ENCODE measurements around the gene CEACAM19. TPM values are rescaled to one million over a fixed set of nuclear protein-coding genes. Genes with fewer than 3 reads are reported as not detected.
"Not testable (repeated sequence)": the region's sequence is repeated elsewhere in the genome, so short reads cannot be mapped to it uniquely, and the experiment has no call there.

CEACAM19 gene
- total RNA-seq, 2 experiments from 2014 or later = 0.63 TPM; not detected in 1

DNA sequence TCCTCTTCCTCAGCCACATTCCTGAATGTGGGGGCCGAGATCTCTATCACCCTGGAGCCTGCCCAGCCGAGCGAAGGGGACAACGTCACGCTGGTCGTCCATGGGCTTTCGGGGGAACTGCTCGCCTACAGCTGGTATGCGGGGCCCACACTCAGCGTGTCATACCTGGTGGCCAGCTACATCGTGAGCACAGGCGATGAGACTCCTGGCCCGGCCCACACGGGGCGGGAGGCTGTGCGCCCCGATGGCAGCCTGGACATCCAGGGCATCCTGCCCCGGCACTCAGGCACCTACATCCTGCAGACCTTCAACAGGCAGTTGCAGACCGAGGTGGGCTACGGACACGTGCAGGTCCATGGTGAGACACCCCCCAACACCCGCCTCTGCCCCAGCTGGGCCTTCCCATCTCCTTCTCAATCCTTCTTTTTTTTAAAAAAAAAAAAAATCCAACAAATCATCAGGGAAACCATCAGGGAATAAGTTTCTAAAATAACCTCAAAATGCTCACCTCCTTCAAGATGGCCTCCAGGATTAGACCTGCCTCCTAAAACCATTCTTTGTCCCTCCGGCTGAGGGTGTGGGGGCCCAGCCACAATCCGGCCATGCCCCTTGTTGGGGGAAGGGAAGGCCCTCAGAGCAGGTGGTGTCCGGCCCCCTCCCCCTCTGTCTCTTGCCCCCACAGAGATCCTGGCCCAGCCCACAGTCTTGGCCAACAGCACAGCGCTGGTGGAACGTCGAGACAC, 32.2 kb downstream of the CEACAM19 start:
- H3K9me3 Mint-ChIP-seq (ENCODE audit: low read depth) = no peaks in the 10 kb centered on the region
- H3K4me3 Mint-ChIP-seq = no peak overlapping the region
- no peak overlapping the region for H3K27ac Mint-ChIP-seq
- CTCF ChIA-PET = interaction anchor here (1.3 to 2.2 kb wide), 3 partner anchors 9 to 67 kb away, joined by 3 to 7 read pairs (median 5); no protein-coding TSS in a partner anchor
- peaks cover 19% of the 10 kb centered on the region for H3K27me3 Mint-ChIP-seq
- no peaks in the 10 kb centered on the region for H3K4me1 Mint-ChIP-seq
- no peaks in the 10 kb centered on the region for H3K36me3 Mint-ChIP-seq
- DNase-seq (no peak), ATAC-seq (no peak)

DNA sequence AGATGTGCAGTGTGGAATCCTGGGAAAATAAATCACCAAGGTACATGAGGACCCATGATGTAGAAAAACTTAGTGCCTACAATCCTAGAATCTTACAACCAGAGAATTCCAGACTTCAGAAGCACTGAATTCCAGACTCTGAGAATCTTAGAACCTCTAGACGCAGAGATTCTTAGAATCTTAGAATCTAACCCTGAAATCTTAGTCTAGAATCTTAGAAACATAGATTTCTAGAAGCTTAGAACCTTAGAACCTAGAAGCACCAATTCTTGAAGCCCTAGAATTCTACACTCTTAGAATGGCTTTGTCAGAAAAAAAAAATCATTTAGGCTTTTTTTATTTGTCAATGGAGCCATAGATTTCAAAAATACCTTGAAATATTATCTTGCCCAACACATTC, 33.7 kb downstream of the CEACAM19 start:
- DNase-seq (no peak), ATAC-seq (no peak)
- no peaks in the 10 kb centered on the region for H3K36me3 Mint-ChIP-seq
- CTCF ChIA-PET = interaction anchor here (1.1 kb wide), 1 partner anchor 15 kb away, joined by 3 read pairs; no protein-coding TSS in a partner anchor
- no peak overlapping the region for H3K4me3 Mint-ChIP-seq
- peaks cover 1% of the 10 kb centered on the region for H3K4me1 Mint-ChIP-seq
- H3K9me3 Mint-ChIP-seq (ENCODE audit: low read depth) = no peaks in the 10 kb centered on the region
- H3K27me3 Mint-ChIP-seq = peaks cover 14% of the 10 kb centered on the region
- no peak overlapping the region for H3K27ac Mint-ChIP-seq

DNA sequence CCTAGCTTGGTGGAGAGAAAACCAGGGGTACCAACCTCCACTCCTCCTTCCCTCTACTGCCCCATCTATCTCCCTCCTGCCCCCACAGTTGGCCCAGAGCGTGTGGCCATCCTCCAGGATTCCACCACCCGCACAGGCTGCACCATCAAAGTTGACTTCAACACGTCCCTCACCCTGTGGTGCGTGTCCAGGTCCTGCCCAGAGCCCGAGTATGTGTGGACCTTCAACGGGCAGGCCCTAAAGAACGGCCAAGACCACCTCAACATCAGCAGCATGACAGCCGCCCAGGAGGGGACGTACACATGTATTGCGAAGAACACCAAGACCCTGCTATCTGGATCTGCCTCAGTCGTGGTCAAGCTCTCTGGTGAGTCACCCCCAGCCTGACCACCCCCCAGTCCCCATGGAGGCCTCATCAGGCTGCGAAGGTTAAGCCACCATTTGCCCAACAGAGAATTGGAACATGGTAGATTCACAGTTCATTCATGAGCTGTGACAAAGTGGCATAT, 34.3 kb downstream of the CEACAM19 start:
- H3K27ac Mint-ChIP-seq = no peak overlapping the region
- peaks cover 6% of the 10 kb centered on the region for H3K4me1 Mint-ChIP-seq
- ATAC-seq (no peak), DNase-seq (no peak)
- no peaks in the 10 kb centered on the region for H3K36me3 Mint-ChIP-seq
- CTCF ChIA-PET = interaction anchor here (1.1 kb wide), 1 partner anchor 15 kb away, joined by 3 read pairs; no protein-coding TSS in a partner anchor
- H3K27me3 Mint-ChIP-seq = peaks cover 14% of the 10 kb centered on the region
- H3K4me3 Mint-ChIP-seq = no peak overlapping the region
- H3K9me3 Mint-ChIP-seq (ENCODE audit: low read depth) = no peaks in the 10 kb centered on the region

DNA sequence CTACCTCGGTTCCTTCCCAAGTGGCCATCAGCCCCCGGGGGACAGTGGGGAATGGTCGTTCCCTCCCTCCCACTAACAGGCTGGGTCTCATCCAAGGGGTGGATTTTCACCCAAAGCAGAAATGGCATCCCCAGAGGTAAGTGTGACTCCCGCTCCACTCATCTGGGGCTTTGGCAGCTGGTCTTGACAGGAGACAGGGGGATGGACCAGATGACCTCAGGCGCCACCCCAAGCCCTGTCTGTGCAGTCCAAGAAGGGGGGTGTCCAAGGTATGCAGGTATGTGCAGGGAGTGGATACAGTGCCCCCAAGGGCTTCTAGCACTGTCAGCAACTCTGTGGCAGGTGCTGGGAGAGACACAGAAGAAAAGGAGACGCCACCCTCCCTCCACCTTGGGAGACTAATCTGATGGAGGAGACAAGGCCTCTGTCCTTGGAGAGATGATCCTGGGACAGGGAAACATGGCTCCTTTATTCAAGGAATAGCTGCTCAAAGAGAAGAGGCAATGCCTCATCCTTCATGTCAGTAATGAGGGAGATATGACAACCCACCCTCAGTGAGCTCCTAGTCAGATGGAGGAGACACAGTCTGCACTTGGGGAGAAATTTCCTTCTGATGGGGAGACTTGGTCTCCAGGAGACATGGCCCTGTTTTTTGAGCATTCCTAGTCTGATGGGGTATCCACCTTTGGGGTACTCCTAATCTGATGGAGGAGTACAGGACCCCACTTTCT, 35.4 kb downstream of the CEACAM19 start:
- no peak overlapping the region for H3K4me3 Mint-ChIP-seq
- no peaks in the 10 kb centered on the region for H3K9me3 Mint-ChIP-seq (ENCODE audit: low read depth)
- peaks cover 14% of the 10 kb centered on the region for H3K27me3 Mint-ChIP-seq
- peaks cover 8% of the 10 kb centered on the region for H3K4me1 Mint-ChIP-seq
- H3K27ac Mint-ChIP-seq = no peak overlapping the region
- DNase-seq (no peak), ATAC-seq (no peak)
- H3K36me3 Mint-ChIP-seq = no peaks in the 10 kb centered on the region
- CTCF ChIA-PET = interaction anchor here (0.6 to 1.3 kb wide), 2 partner anchors 17 to 69 kb away, joined by 3 read pairs; no protein-coding TSS in a partner anchor

DNA sequence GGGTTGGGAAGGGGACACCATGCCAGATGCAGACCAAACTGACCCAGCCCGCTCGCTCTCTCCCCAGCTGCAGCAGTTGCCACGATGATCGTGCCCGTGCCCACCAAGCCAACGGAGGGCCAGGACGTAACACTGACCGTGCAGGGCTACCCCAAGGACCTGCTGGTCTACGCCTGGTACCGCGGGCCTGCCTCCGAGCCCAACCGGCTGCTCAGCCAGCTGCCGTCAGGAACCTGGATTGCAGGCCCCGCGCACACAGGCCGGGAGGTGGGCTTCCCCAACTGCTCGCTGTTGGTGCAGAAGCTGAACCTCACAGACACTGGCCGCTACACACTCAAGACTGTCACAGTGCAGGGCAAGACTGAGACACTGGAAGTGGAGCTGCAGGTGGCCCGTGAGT, 36.5 kb downstream of the CEACAM19 start:
- CTCF ChIA-PET = interaction anchor here (1.3 kb wide), 1 partner anchor 16 kb away, joined by 3 read pairs; no protein-coding TSS in a partner anchor
- peaks cover 8% of the 10 kb centered on the region for H3K4me1 Mint-ChIP-seq
- ATAC-seq (no peak), DNase-seq (no peak)
- no peak overlapping the region for H3K27ac Mint-ChIP-seq
- no peak overlapping the region for H3K4me3 Mint-ChIP-seq
- no peaks in the 10 kb centered on the region for H3K36me3 Mint-ChIP-seq
- no peaks in the 10 kb centered on the region for H3K9me3 Mint-ChIP-seq (ENCODE audit: low read depth)
- peaks cover 14% of the 10 kb centered on the region for H3K27me3 Mint-ChIP-seq

DNA sequence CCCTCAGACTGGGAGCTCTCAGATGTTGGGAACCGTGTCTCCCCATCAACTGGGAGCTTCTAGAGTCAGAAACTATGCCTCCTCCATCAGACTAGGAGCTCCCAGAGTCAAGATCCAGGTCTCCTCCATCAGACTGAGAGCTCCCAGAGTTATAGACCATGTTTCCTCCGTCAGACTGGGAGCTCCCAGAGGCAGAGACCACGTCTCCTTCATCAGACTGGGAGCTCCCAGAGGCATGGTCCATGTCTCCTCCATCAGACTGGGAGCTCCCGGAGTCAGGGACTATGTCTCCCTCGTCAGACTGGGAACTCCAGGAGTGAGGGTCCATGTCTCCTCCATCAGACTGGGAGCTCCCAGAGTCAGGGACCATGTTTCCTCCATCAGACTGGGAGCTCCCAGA, 37.7 kb downstream of the CEACAM19 start:
- no peak for DNase-seq
- CTCF ChIA-PET = interaction anchor here (1.2 to 1.6 kb wide), 3 partner anchors 14 to 19 kb away, joined by 3 to 6 read pairs (median 3); no protein-coding TSS in a partner anchor
- Mint-ChIP-seq H3K36me3 (no peaks in the 10 kb centered on the region), H3K4me3 (no peak overlapping the region), H3K27me3 (peaks cover 19% of the 10 kb centered on the region), H3K4me1 (peaks cover 8% of the 10 kb centered on the region), H3K27ac (no peak overlapping the region), H3K9me3 (ENCODE audit: low read depth) (no peaks in the 10 kb centered on the region)
- no peak for ATAC-seq

DNA sequence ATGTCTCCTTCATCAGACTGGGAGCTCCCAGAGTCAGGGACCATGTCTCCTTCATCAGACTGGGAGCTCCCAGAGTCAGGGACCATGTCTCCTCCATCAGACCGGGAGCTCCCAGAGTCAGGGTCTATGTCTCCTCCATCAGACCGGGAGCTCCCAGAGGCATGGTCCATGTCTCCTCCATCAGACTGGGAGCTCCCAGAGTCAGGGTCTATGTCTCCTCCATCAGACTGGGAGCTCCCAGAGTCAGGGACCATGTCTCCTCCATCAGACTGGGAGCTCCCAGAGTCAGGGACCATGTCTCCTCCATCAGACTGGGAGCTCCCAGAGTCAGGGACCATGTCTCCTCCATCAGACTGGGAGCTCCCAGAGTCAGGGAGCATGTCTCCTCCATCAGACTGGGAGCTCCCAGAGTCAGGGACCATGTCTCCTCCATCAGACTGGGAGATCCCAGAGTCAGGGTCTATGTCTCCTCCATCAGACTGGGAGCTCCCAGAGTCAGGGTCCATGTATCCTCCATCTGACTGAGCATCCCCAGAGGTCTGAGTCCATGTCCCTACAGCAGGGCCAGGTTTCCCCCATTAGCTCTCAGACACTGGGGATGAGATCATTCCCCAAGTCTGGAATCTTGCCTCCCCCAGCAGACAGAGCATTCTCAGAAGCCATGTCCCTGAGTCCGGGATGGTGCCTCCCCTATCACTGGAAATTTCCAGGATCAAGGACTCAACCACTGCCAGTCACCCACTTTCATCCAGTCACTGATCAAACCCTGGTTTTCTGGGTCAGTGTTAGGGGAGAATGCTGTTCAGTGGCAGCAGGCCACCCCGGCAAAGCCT, 38.4 kb downstream of the CEACAM19 start:
- not testable (repeated sequence) for H3K4me1 Mint-ChIP-seq; H3K36me3 Mint-ChIP-seq; H3K9me3 Mint-ChIP-seq (ENCODE audit: low read depth); DNase-seq; H3K4me3 Mint-ChIP-seq; ATAC-seq; H3K27ac Mint-ChIP-seq
- CTCF ChIA-PET = interaction anchor here (1.2 to 1.6 kb wide), 4 partner anchors 13 to 22 kb away, joined by 3 to 6 read pairs (median 3); no protein-coding TSS in a partner anchor
- H3K27me3 Mint-ChIP-seq = peaks cover 20% of the 10 kb centered on the region

DNA sequence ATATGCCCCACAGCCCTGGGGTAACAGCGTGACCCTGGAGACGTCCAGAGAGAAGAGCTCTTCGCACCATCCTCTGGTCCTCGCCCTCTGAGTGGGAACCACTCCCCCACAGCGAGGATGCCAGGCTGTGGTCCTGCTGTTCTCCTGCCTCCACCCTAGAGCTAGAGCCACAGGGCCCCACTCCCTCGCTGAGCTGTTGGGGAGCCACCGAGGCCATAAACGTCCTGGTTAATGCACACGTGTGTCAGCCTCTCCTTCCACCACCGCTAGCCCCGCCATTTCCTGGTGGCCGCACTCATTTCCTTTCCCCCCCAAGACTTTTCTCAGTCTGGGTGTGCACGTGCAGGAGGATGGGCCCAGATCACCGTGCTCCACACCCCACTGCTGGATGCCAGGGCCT, 39.2 kb downstream of the CEACAM19 start:
- Mint-ChIP-seq H3K36me3 (peaks cover 3% of the 10 kb centered on the region), H3K4me3 (no peak overlapping the region), H3K27ac (no peak overlapping the region), H3K9me3 (ENCODE audit: low read depth) (peaks cover 8% of the 10 kb centered on the region), H3K27me3 (peaks cover 19% of the 10 kb centered on the region), H3K4me1 (peaks cover 8% of the 10 kb centered on the region)
- DNase-seq (no peak), ATAC-seq (no peak)
- CTCF ChIA-PET = interaction anchor here (1.2 kb wide), 1 partner anchor 23 kb away, joined by 3 read pairs; no protein-coding TSS in a partner anchor

DNA sequence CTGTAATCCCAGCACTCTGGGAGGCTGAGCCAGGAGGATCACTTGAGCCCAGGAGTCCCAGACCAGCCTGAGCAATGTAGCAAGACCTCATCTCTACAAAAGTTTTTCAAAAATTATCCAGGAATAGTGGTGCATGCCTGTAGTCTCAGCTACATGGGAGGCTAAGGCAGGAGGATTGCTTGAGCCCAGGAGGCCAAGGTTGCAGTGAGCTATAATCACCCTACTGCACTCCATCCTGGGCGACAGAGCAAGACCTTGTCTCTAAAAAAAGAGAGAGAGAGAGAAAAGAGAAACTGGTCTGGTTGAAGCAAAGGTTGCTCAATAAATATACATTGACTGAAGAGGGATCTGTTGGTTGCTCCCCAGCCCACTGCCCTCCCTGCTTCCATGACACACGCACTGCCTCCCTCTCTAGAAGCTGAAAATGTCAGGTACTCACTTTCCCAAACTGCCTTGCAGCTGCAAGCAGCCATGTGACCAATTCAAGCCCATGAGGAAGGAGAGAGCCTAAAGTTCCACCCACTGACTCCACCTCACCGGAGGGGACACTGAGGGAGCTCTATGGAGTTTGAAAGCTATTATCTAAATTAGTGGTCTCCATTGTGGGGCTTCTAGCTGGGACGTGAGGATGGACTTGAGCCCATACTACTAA, 41.7 kb downstream of the CEACAM19 start:
- DNase-seq (no peak), ATAC-seq (no peak)
- CTCF ChIA-PET = interaction anchor here (0.7 to 4.6 kb wide), 4 partner anchors 10 to 103 kb away, joined by 3 to 34 read pairs (median 6); no protein-coding TSS in a partner anchor
- no peak overlapping the region for H3K4me3 Mint-ChIP-seq
- no peak overlapping the region for H3K27ac Mint-ChIP-seq
- peaks cover 11% of the 10 kb centered on the region for H3K9me3 Mint-ChIP-seq (ENCODE audit: low read depth)
- peaks cover 9% of the 10 kb centered on the region for H3K36me3 Mint-ChIP-seq
- H3K4me1 Mint-ChIP-seq = peaks cover 8% of the 10 kb centered on the region
- peaks cover 16% of the 10 kb centered on the region for H3K27me3 Mint-ChIP-seq

DNA sequence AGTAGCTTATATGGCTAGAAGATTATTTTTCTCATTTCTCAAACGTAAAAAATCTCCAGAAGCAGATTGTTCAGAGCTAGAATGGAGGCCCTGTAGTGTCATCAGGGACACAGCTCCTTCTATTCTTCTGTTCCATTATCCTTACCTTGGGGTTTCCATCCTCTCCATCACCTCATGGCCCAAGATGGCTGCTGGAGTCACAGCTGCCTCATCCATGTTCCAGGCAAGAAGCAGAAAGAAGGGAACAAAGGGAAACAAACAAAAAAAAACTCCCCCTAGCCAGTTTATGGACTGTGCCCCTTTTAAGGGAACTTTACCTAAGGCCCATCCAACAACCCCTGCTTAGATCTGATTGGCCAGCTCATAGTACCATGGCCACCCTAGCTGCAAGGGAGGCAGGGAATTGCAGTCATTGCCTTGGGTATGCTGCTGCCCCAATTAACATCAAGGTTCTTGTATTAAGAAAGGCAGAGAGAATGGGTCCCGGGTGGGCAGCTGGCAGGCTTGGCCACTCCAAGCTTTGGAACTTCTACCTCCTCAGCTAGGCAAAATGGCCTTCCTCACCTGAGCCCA, 43.4 kb downstream of the CEACAM19 start:
- Mint-ChIP-seq H3K36me3 (peaks cover 9% of the 10 kb centered on the region), H3K9me3 (ENCODE audit: low read depth) (peaks cover 11% of the 10 kb centered on the region), H3K27me3 (peaks cover 22% of the 10 kb centered on the region), H3K27ac (no peak overlapping the region), H3K4me1 (peaks cover 8% of the 10 kb centered on the region), H3K4me3 (no peak overlapping the region)
- DNase-seq (no peak), ATAC-seq (no peak)
- CTCF ChIA-PET = interaction anchor here (0.9 to 4.6 kb wide), 3 partner anchors 8 to 55 kb away, joined by 4 to 34 read pairs (median 5); no protein-coding TSS in a partner anchor

DNA sequence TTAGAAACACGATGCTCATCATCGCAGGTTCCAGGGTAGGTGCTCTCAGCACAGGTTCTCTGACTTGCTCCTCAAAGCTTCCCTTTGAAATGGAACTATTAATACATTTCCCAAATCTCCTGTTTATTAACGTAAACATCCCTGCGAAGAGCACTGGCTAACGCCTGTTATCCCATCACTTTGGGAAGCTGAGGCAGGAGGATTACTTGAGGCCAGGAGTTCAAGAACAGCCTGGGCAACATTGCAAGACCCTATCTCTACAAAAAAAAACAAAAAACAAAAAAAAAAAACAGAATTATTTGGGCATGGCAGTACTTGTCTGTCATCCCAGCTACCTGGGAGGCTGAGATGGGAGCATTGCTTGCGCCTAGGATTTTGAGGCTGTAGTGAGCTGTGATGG, 46.3 kb downstream of the CEACAM19 start:
- peaks cover 11% of the 10 kb centered on the region for H3K9me3 Mint-ChIP-seq (ENCODE audit: low read depth)
- H3K27me3 Mint-ChIP-seq = peaks cover 24% of the 10 kb centered on the region
- H3K4me1 Mint-ChIP-seq = peaks cover 14% of the 10 kb centered on the region
- DNase-seq (no peak), ATAC-seq (no peak)
- no peak overlapping the region for H3K4me3 Mint-ChIP-seq
- H3K36me3 Mint-ChIP-seq = peaks cover 9% of the 10 kb centered on the region
- CTCF ChIA-PET = interaction anchor here (0.6 to 10.2 kb wide), 2 partner anchors 52 to 66 kb away, joined by 3 to 406 read pairs; partner anchors contain the start of gene CBLC
- H3K27ac Mint-ChIP-seq = no peak overlapping the region
